K562 (cell line): ENCODE data around the gene PLD5. TPM values are rescaled to one million over a fixed set of nuclear protein-coding genes. Genes with fewer than 3 reads are reported as not detected.

ENCODE experiments used
- ATAC-seq: fragments of 200-7000 bp; cut with Tn5 transposase; 3 replicates; pipeline ENCODE4 v1.9.1; 2020; ENCODE audit warnings: moderate library complexity
- BruUV-seq: library from RNA; stranded (reverse); fragments of 400-500 nt; replicated peaks from 2 replicates; lab custom pipeline; 2021; lab: Mats Ljungman, UMichigan
- CTCF ChIA-PET: fragments of 300-600 bp; formaldehyde crosslinking; extraction: SDS; loops from one replicate; lab custom pipeline; 2021; ENCODE audit warnings: low intra/inter-chr PET ratio; lab: Yijun Ruan, JAX
- POLR2A ChIA-PET: fragments of 300-600, 350-650 bp; sonication (Branson Sonifier 250); formaldehyde crosslinking; extraction: SDS; loops from one replicate; lab custom pipeline; 2021; ENCODE audit warnings: antibody characterized with exemption, inconsistent platforms; lab: Yijun Ruan, JAX
- DNase-seq, 4 experiments: peaks; one replicate each; pipeline versions ENCODE4 v3.0.0 to v3.0.0-alpha.2; 2011 to 2018; ENCODE audit warnings: low spot score in 3 of 4, mixed read lengths in 3 of 4; ENCODE audit errors: extremely low read depth in 1 of 4
- FAIRE-seq: peaks from 2 replicates; lab custom pipeline; 2011; peaks lifted over from hg19 to GRCh38; lab: Jason Lieb, UNC
- H2AFZ ChIP-seq: 2 replicates; pipeline ENCODE4 v1.6.0; 2011; ENCODE audit warnings: low read depth, low read length, control low read depth, inconsistent platforms
- H3K27ac ChIP-seq: fragments of 200-600 bp; 3 replicates; pipeline ENCODE4 v1.8.0; 2011; ENCODE audit warnings: low read depth, mild to moderate bottlenecking, control low read depth, inconsistent platforms, low read length, moderate library complexity, mixed read lengths; ENCODE audit errors: extremely low read depth
- H3K27me3 ChIP-seq, 2 experiments: fragments of 300-600 bp in 1 of 2; 2 replicates in 1 of 2; 3 replicates in 1 of 2; pipeline versions ENCODE4 v1.6.0 to v1.8.0; 2011; ENCODE audit warnings: inconsistent platforms in 2 of 2, low read length in 2 of 2, mild to moderate bottlenecking in 1 of 2, mixed read lengths in 1 of 2, moderate library complexity in 1 of 2; ENCODE audit not compliant: control insufficient read depth in 2 of 2, insufficient read depth in 2 of 2
- H3K36me3 ChIP-seq: fragments of 300-600 bp; 3 replicates; pipeline ENCODE4 v1.8.0; 2011; ENCODE audit warnings: mild to moderate bottlenecking, low read length, inconsistent platforms; ENCODE audit not compliant: control insufficient read depth, insufficient read depth
- H3K4me1 ChIP-seq, 2 experiments: fragments of 200-600 bp in 1 of 2; replicated peaks in 1 of 2; 2 replicates in 1 of 2; 3 replicates in 1 of 2; pipeline versions ENCODE4 v1.5.1 to v1.8.0; 2011; ENCODE audit warnings: inconsistent platforms in 2 of 2, low read length in 2 of 2, mild to moderate bottlenecking in 1 of 2, mixed read lengths in 1 of 2, moderate library complexity in 1 of 2; ENCODE audit not compliant: control insufficient read depth in 2 of 2, insufficient read depth in 2 of 2
- H3K4me2 ChIP-seq: 2 replicates; pipeline ENCODE4 v1.6.1; 2011; ENCODE audit warnings: low read length, control low read depth, inconsistent platforms, mixed read lengths; ENCODE audit not compliant: insufficient read depth
- H3K4me3 ChIP-seq: fragments of 200-600 bp; sonication (generic), shearing (Covaris generic); 2 replicates; pipeline ENCODE4 v1.5.1; 2016; ENCODE audit warnings: control low read depth, inconsistent platforms
- H3K79me2 ChIP-seq: fragments of 200-600 bp; 3 replicates; pipeline ENCODE4 v1.8.0; 2011; ENCODE audit warnings: low read length, inconsistent platforms; ENCODE audit not compliant: control insufficient read depth, insufficient read depth
- H3K9ac ChIP-seq, 2 experiments: 2 replicates each; pipeline versions ENCODE4 v1.6.0 to v1.6.1; 2011; ENCODE audit warnings: low read depth in 2 of 2, low read length in 2 of 2, control low read depth in 1 of 2, inconsistent platforms in 1 of 2, mild to moderate bottlenecking in 1 of 2, mixed read lengths in 1 of 2; ENCODE audit not compliant: insufficient read depth in 1 of 2
- H3K9me1 ChIP-seq: one replicate; pipeline ENCODE4 v1.6.0; 2011; ENCODE audit warnings: inconsistent platforms, mild to moderate bottlenecking, low read length, moderate library complexity; ENCODE audit not compliant: control insufficient read depth, insufficient read depth
- H3K9me3 ChIP-seq: replicated peaks from 2 replicates; pipeline ENCODE4 v1.5.1; 2011; ENCODE audit warnings: low read depth, low read length, inconsistent platforms; ENCODE audit not compliant: control insufficient read depth, insufficient read depth
- H4K20me1 ChIP-seq: replicated peaks from 2 replicates; pipeline ENCODE4 v1.6.1; 2011; ENCODE audit warnings: low read length, inconsistent platforms, mixed read lengths; ENCODE audit not compliant: control insufficient read depth, insufficient read depth
- KHSRP ChIP-seq: fragments of 450-650 bp; IDR thresholded peaks from 2 replicates; pipeline ENCODE4 v1.6.1; 2017
- MCM7 ChIP-seq, 2 experiments: fragments of 450-650 bp; IDR thresholded peaks; 2 replicates each; pipeline ENCODE4 v1.6.1; 2016 to 2018
- MEIS2 ChIP-seq: fragments of 450-650 bp; IDR thresholded peaks from 2 replicates; pipeline ENCODE4 v1.6.1; 2014; ENCODE audit warnings: mild to moderate bottlenecking; ENCODE audit not compliant: partially characterized antibody
- PRPF4 ChIP-seq: fragments of 200-400 bp; formaldehyde crosslinking; IDR thresholded peaks from one replicate; pipeline ENCODE4 v1.6.1; 2017; ENCODE audit warnings: low read length, low read depth, mild to moderate bottlenecking; ENCODE audit not compliant: insufficient read depth, poor library complexity, severe bottlenecking
- ZNF347 ChIP-seq: fragments of 450-650 bp; formaldehyde crosslinking; IDR thresholded peaks from 2 replicates; pipeline ENCODE4 v1.4.0; 2020; ENCODE audit warnings: low read depth, mild to moderate bottlenecking, moderate library complexity
- ZNF41 ChIP-seq: fragments of 250-450 bp; sonication (Bioruptor Pico); conservative IDR thresholded peaks from 2 replicates; pipeline ENCODE4 v1.4.0; 2020; ENCODE audit warnings: mild to moderate bottlenecking
- ZNF561 ChIP-seq: fragments of 450-650 bp; formaldehyde crosslinking; conservative IDR thresholded peaks from 2 replicates; pipeline ENCODE4 v1.4.0; 2020; ENCODE audit warnings: mild to moderate bottlenecking, moderate library complexity
- WGBS: fragments of 100-300 bp; shearing (Covaris generic); methylation state at CpG from one replicate; pipeline ENCODE4 v1.1.6; 2016; ENCODE audit warnings: low coverage, mixed read lengths; ENCODE audit not compliant: insufficient coverage; ENCODE audit errors: missing lambda C conversion rate; 5-methylcytosine and 5-hydroxymethylcytosine counted together
- in situ Hi-C: fragments of 300-500 bp; cut with MboI; formaldehyde crosslinking; loops from 4 replicates; pipeline ENCODE4 v1.15.0; 2018; ENCODE audit warnings: inconsistent platforms, mixed read lengths
- intact Hi-C: fragments of 100-400 bp; cut with micrococcal nuclease; formaldehyde crosslinking; loops from 2 replicates; pipeline ENCODE4 v1.14.2; 2022
- polyA plus RNA-seq, 8 experiments: library from polyadenylated mRNA; depleted of rRNA in 4 of 8; stranded (reverse) in 5 of 8; unstranded in 3 of 8; fragments of >200 nt; fragmentation: Nextera tagmentation in 2 of 8; fragmentation: Illumina TruSeq in 1 of 8; extraction: Ambion mirVana in 2 of 8; extraction: Trizol in 1 of 8; gene quantifications; 2 replicates each; pipeline versions ENCODE4 v1.2.1 to v1.2.3, GENCODE V29; 2011 to 2014; ENCODE audit warnings: inconsistent platforms in 1 of 8, missing spikeins in 1 of 8
- total RNA-seq, 7 experiments: library from RNA; depleted of rRNA in 6 of 7; stranded (reverse); fragments of >200 nt in 6 of 7; fragmentation: Illumina TruSeq in 2 of 7; extraction: Trizol in 2 of 7; gene quantifications; 2 replicates each; pipeline versions ENCODE4 v1.2.1 to v1.2.3, GENCODE V29; 2011 to 2021; ENCODE audit warnings: low replicate concordance in 1 of 7
- TF ChIP-seq, protein P1 (sequence below): IDR thresholded peaks from 2 replicates; pipeline ENCODE4 v1.6.1; 2014; ENCODE audit warnings: antibody characterized with exemption
- TF ChIP-seq, protein P2 (sequence below): sonication (generic); formaldehyde crosslinking; IDR thresholded peaks from 2 replicates; pipeline ENCODE4 v1.8.0; 2022; ENCODE audit warnings: mild to moderate bottlenecking, low read depth, missing genetic modification reagents
- TF ChIP-seq, protein P3 (sequence below): fragments of 250-450 bp; sonication (Bioruptor Pico); IDR thresholded peaks from 2 replicates; pipeline ENCODE4 v1.4.0; 2020; ENCODE audit warnings: mild to moderate bottlenecking, moderate library complexity, borderline replicate concordance
- TF ChIP-seq, protein P4 (sequence below): sonication (generic); formaldehyde crosslinking; IDR thresholded peaks from 2 replicates; pipeline ENCODE4 v1.8.1; 2022; ENCODE audit warnings: missing genetic modification reagents
- TF ChIP-seq, protein P5 (sequence below): sonication (generic); formaldehyde crosslinking; IDR thresholded peaks from 2 replicates; pipeline ENCODE4 v1.8.1; 2023; ENCODE audit warnings: mild to moderate bottlenecking, missing genetic modification reagents

The PLD5 gene
- total and polyA plus RNA-seq, 9 of the 15 experiments (the other 6 are each of a cell fraction or from before 2014, with no cell fraction given), result not detected

DNA sequence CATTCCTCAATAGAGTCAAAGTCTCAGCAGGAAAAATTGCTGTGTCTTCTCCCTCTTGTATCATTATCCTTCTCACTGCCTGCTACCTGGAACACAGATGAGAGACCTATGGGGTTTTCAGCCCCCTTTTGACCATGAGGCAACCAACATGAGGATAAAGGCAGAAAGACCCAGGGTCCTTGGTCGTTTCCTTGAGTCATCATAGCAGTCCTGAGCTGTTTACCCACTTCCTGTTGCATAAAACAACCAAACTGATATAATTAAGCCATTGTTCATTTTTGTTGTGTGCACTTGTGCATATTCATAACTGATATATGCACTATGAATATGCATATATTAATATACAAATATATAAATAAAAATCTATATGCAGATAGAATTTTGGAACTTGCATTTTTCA lies 337.3 kb downstream of the PLD5 start (continued):
- TF ChIP-seq, protein P1, sequence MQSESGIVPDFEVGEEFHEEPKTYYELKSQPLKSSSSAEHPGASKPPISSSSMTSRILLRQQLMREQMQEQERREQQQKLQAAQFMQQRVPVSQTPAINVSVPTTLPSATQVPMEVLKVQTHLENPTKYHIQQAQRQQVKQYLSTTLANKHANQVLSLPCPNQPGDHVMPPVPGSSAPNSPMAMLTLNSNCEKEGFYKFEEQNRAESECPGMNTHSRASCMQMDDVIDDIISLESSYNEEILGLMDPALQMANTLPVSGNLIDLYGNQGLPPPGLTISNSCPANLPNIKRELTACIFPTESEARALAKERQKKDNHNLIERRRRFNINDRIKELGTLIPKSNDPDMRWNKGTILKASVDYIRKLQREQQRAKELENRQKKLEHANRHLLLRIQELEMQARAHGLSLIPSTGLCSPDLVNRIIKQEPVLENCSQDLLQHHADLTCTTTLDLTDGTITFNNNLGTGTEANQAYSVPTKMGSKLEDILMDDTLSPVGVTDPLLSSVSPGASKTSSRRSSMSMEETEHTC, result no peak

DNA sequence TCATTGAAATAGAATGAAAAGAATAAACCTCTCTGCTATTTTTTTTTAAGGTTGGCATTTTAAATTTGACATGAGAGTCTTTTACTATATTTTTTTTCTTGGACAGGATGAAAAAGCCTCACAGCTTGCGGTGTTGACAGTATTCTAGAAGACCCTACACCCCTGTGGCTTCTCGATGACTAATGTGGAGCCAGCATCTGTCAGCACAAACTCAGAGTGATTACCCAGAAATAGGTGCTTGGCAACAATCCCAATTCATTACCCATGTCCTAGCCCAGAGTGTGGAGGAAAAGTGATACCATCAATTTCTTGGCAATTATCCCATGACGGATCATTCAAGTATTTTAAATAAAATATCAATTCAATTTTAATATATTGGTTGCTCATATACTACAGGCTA lies 338.8 kb downstream of the PLD5 start:
- CTCF ChIA-PET, result no interaction called here
- no peaks in the 10 kb centered on the region for H3K27me3 ChIP-seq
- TF ChIP-seq ZNF347 (CRISPR knock-in tag) (no peak), MCM7 (IDR thresholded peaks at IDR 0.05) (no peak), KHSRP (no peak), ZNF561 (CRISPR knock-in tag) (no peak), MEIS2 (no peak), ZNF41 (CRISPR knock-in tag) (no peak), PRPF4 (no peak)
- TF ChIP-seq, protein P2, sequence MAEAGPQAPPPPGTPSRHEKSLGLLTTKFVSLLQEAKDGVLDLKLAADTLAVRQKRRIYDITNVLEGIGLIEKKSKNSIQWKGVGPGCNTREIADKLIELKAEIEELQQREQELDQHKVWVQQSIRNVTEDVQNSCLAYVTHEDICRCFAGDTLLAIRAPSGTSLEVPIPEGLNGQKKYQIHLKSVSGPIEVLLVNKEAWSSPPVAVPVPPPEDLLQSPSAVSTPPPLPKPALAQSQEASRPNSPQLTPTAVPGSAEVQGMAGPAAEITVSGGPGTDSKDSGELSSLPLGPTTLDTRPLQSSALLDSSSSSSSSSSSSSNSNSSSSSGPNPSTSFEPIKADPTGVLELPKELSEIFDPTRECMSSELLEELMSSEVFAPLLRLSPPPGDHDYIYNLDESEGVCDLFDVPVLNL, result no peak
- TF ChIP-seq, protein P3, sequence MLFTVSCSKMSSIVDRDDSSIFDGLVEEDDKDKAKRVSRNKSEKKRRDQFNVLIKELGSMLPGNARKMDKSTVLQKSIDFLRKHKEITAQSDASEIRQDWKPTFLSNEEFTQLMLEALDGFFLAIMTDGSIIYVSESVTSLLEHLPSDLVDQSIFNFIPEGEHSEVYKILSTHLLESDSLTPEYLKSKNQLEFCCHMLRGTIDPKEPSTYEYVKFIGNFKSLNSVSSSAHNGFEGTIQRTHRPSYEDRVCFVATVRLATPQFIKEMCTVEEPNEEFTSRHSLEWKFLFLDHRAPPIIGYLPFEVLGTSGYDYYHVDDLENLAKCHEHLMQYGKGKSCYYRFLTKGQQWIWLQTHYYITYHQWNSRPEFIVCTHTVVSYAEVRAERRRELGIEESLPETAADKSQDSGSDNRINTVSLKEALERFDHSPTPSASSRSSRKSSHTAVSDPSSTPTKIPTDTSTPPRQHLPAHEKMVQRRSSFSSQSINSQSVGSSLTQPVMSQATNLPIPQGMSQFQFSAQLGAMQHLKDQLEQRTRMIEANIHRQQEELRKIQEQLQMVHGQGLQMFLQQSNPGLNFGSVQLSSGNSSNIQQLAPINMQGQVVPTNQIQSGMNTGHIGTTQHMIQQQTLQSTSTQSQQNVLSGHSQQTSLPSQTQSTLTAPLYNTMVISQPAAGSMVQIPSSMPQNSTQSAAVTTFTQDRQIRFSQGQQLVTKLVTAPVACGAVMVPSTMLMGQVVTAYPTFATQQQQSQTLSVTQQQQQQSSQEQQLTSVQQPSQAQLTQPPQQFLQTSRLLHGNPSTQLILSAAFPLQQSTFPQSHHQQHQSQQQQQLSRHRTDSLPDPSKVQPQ (CRISPR knock-in tag), result no peak
- TF ChIP-seq, protein P4, sequence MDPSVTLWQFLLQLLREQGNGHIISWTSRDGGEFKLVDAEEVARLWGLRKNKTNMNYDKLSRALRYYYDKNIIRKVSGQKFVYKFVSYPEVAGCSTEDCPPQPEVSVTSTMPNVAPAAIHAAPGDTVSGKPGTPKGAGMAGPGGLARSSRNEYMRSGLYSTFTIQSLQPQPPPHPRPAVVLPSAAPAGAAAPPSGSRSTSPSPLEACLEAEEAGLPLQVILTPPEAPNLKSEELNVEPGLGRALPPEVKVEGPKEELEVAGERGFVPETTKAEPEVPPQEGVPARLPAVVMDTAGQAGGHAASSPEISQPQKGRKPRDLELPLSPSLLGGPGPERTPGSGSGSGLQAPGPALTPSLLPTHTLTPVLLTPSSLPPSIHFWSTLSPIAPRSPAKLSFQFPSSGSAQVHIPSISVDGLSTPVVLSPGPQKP (CRISPR knock-in tag), result no peak
- TF ChIP-seq, protein P5, sequence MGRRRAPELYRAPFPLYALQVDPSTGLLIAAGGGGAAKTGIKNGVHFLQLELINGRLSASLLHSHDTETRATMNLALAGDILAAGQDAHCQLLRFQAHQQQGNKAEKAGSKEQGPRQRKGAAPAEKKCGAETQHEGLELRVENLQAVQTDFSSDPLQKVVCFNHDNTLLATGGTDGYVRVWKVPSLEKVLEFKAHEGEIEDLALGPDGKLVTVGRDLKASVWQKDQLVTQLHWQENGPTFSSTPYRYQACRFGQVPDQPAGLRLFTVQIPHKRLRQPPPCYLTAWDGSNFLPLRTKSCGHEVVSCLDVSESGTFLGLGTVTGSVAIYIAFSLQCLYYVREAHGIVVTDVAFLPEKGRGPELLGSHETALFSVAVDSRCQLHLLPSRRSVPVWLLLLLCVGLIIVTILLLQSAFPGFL (CRISPR knock-in tag), result no peak

More for the DNA sequence above, 338.8 kb downstream of the PLD5 start:
- Histone ChIP-seq H3K79me2 (no peaks in the 10 kb centered on the region), H3K27ac (no peak overlapping the region), H3K9ac (no peak overlapping the region), H4K20me1 (no peaks in the 10 kb centered on the region), H3K9me3 (no peaks in the 10 kb centered on the region), H3K4me2 (no peak overlapping the region), H3K36me3 (no peaks in the 10 kb centered on the region), H3K9me1 (no peaks in the 10 kb centered on the region), H3K4me3 (no peak overlapping the region), H3K4me1 (no peaks in the 10 kb centered on the region), H2AFZ (no peak overlapping the region)
- POLR2A ChIA-PET, result no interaction called here
- BruUV-seq, result no TSS peak
- intact Hi-C loops (no loop called here), in situ Hi-C loops (no loop called here)
- ATAC-seq (no peak), DNase-seq (no peak), FAIRE-seq (no peak)
- WGBS, result 0% methylated on average over 3 of the region's 3 CpGs
